HepG2 (cell line): ENCODE results near the gene SASH3. TPM values are rescaled to one million over a fixed set of nuclear protein-coding genes. Genes with fewer than 3 reads are reported as not detected.

ENCODE experiments used
- ATAC-seq: fragments of 200-7000 bp; cut with Tn5 transposase; 3 replicates; pipeline ENCODE4 v1.9.1; 2020; ENCODE audit warnings: mild to moderate bottlenecking, moderate library complexity
- BruUV-seq: library from RNA; stranded (reverse); fragments of 400-500 nt; replicated peaks from 2 replicates; lab custom pipeline; 2021; lab: Mats Ljungman, UMichigan
- CTCF ChIA-PET: fragments of 300-600 bp; formaldehyde crosslinking; extraction: SDS; loops from one replicate; lab custom pipeline; 2021; ENCODE audit warnings: low total read pairs, inconsistent platforms, low intra/inter-chr PET ratio; lab: Yijun Ruan, JAX
- POLR2A ChIA-PET: fragments of 350-600 bp; sonication (Branson Sonifier 250); formaldehyde crosslinking; loops from one replicate; lab custom pipeline; 2020; ENCODE audit warnings: antibody characterized with exemption, inconsistent platforms; lab: Yijun Ruan, JAX
- DNase-seq: peaks from one replicate; pipeline ENCODE4 v3.0.0-alpha.2; 2015; ENCODE audit warnings: low spot score
- FAIRE-seq: peaks from 3 replicates; lab custom pipeline; 2011; peaks lifted over from hg19 to GRCh38; lab: Jason Lieb, UNC
- H2AFZ ChIP-seq: one replicate; pipeline ENCODE4 v1.6.1; 2011; ENCODE audit warnings: low read length, inconsistent platforms
- H3K27ac ChIP-seq: fragments of 300-600 bp; 3 replicates; pipeline ENCODE4 v1.8.0; 2011; ENCODE audit warnings: mixed run types, mild to moderate bottlenecking, mixed read lengths, low read length, inconsistent platforms; ENCODE audit not compliant: insufficient read depth; ENCODE audit errors: extremely low read length
- H3K27me3 ChIP-seq, 2 experiments: fragments of 200-600 bp in 1 of 2; 2 replicates in 1 of 2; 3 replicates in 1 of 2; pipeline versions ENCODE4 v1.6.0 to v1.8.0; 2011; ENCODE audit warnings: low read length in 2 of 2, mild to moderate bottlenecking in 2 of 2, moderate library complexity in 2 of 2, inconsistent platforms in 1 of 2; ENCODE audit not compliant: insufficient read depth in 2 of 2, control insufficient read depth in 1 of 2
- H3K36me3 ChIP-seq, 2 experiments: fragments of 200-600 bp in 1 of 2; replicated peaks in 1 of 2; 2 replicates in 1 of 2; 3 replicates in 1 of 2; pipeline versions ENCODE4 v1.5.1 to v1.8.0; 2011; ENCODE audit warnings: low read length in 2 of 2, inconsistent platforms in 1 of 2; ENCODE audit not compliant: insufficient read depth in 2 of 2, control insufficient read depth in 1 of 2
- H3K4me1 ChIP-seq: 2 replicates; pipeline ENCODE4 v1.5.1; 2012; ENCODE audit warnings: low read length, inconsistent platforms; ENCODE audit not compliant: insufficient read depth
- H3K4me2 ChIP-seq: 2 replicates; pipeline ENCODE4 v1.6.0; 2011; ENCODE audit warnings: low read depth, low read length, inconsistent platforms
- H3K4me3 ChIP-seq, 3 experiments: fragments of 200-600 bp in 1 of 3; sonication (generic), shearing (Covaris generic) in 1 of 3; replicated peaks in 1 of 3; 2 replicates each; pipeline ENCODE4 v1.5.1; 2011 to 2016; ENCODE audit warnings: low read length in 3 of 3, inconsistent platforms in 2 of 3, low read depth in 2 of 3, mild to moderate bottlenecking in 2 of 3, control low read depth in 1 of 3, mixed read lengths in 1 of 3; ENCODE audit not compliant: insufficient read depth in 1 of 3
- H3K79me2 ChIP-seq: one replicate; pipeline ENCODE4 v1.6.1; 2011; ENCODE audit warnings: low read length, inconsistent platforms; ENCODE audit not compliant: insufficient read depth
- H3K9ac ChIP-seq: 2 replicates; pipeline ENCODE4 v1.6.0; 2011; ENCODE audit warnings: mild to moderate bottlenecking, low read depth, low read length, inconsistent platforms; ENCODE audit not compliant: insufficient read depth
- H3K9me3 ChIP-seq: 2 replicates; pipeline ENCODE4 v1.5.1; 2012; ENCODE audit warnings: mild to moderate bottlenecking, low read length
- H4K20me1 ChIP-seq: 2 replicates; pipeline ENCODE4 v1.6.0; 2011; ENCODE audit warnings: inconsistent platforms, mild to moderate bottlenecking, low read length, moderate library complexity; ENCODE audit not compliant: insufficient read depth
- ARID2 ChIP-seq: sonication (generic); formaldehyde crosslinking; IDR thresholded peaks from 2 replicates; pipeline ENCODE4 v1.8.1; 2022; ENCODE audit warnings: mild to moderate bottlenecking, missing genetic modification reagents, borderline replicate concordance
- FIP1L1 ChIP-seq: fragments of 200-400 bp; formaldehyde crosslinking; IDR thresholded peaks from 2 replicates; pipeline ENCODE4 v1.6.1; 2018; ENCODE audit warnings: low read depth, mild to moderate bottlenecking, low read length, moderate library complexity, borderline replicate concordance; ENCODE audit not compliant: insufficient read depth
- HNF4A ChIP-seq: sonication (generic); formaldehyde crosslinking; IDR thresholded peaks from 2 replicates; pipeline ENCODE4 v1.4.0; 2020; ENCODE audit warnings: missing genetic modification reagents
- HNF4G ChIP-seq, 2 experiments: sonication (generic) in 1 of 2; formaldehyde crosslinking in 1 of 2; IDR thresholded peaks; 2 replicates each; pipeline versions ENCODE4 v1.4.0 to v1.6.1; 2011 to 2020; ENCODE audit warnings: borderline replicate concordance in 2 of 2, low read depth in 2 of 2, mild to moderate bottlenecking in 2 of 2, low read length in 1 of 2, missing genetic modification reagents in 1 of 2, moderate library complexity in 1 of 2
- ISX ChIP-seq: sonication (generic); formaldehyde crosslinking; conservative IDR thresholded peaks from 2 replicates; pipeline ENCODE4 v1.5.0; 2020; ENCODE audit warnings: missing genetic modification reagents
- KLF13 ChIP-seq: sonication (generic); formaldehyde crosslinking; IDR thresholded peaks from 2 replicates; pipeline ENCODE4 v1.4.0; 2020; ENCODE audit warnings: mild to moderate bottlenecking, missing genetic modification reagents
- MEIS2 ChIP-seq: sonication (generic); formaldehyde crosslinking; IDR thresholded peaks from 2 replicates; pipeline ENCODE4 v1.9.0; 2021; ENCODE audit warnings: mild to moderate bottlenecking, missing genetic modification reagents
- MXI1 ChIP-seq: IDR thresholded peaks from 3 replicates; pipeline ENCODE4 v1.6.1; 2012; ENCODE audit warnings: low read depth, low read length, inconsistent platforms, borderline replicate concordance
- MYC ChIP-seq: sonication (generic); formaldehyde crosslinking; IDR thresholded peaks from 2 replicates; pipeline ENCODE4 v1.9.0; 2021; ENCODE audit warnings: missing genetic modification reagents, borderline replicate concordance
- NFKB2 ChIP-seq: sonication (generic); formaldehyde crosslinking; IDR thresholded peaks from 2 replicates; pipeline ENCODE4 v1.4.0; 2020; ENCODE audit warnings: missing genetic modification reagents, borderline replicate concordance
- ZBTB7B ChIP-seq: sonication (generic); formaldehyde crosslinking; IDR thresholded peaks from 2 replicates; pipeline ENCODE4 v1.4.0; 2020; ENCODE audit warnings: missing genetic modification reagents
- ZNF251 ChIP-seq: sonication (generic); formaldehyde crosslinking; IDR thresholded peaks from 2 replicates; pipeline ENCODE4 v1.9.0; 2021; ENCODE audit warnings: mild to moderate bottlenecking, missing genetic modification reagents
- ZNF496 ChIP-seq: sonication (generic); formaldehyde crosslinking; IDR thresholded peaks from 2 replicates; pipeline ENCODE4 v1.8.1; 2023; ENCODE audit warnings: mild to moderate bottlenecking, moderate library complexity, missing genetic modification reagents; ENCODE audit not compliant: insufficient replicate concordance
- ZNF570 ChIP-seq: sonication (generic); formaldehyde crosslinking; IDR thresholded peaks from 2 replicates; pipeline ENCODE4 v1.4.0; 2020; ENCODE audit warnings: mild to moderate bottlenecking, missing genetic modification reagents, borderline replicate concordance
- ZNF737 ChIP-seq: sonication (generic); formaldehyde crosslinking; IDR thresholded peaks from 2 replicates; pipeline ENCODE4 v1.5.0; 2020; ENCODE audit warnings: missing genetic modification reagents, mild to moderate bottlenecking, borderline replicate concordance
- ZNF878 ChIP-seq: sonication (generic); formaldehyde crosslinking; IDR thresholded peaks from 2 replicates; pipeline ENCODE4 v1.8.1; 2023; ENCODE audit warnings: mild to moderate bottlenecking, missing genetic modification reagents, moderate library complexity
- WGBS: methylation state at CpG from one replicate; pipeline ENCODE4 v1.1.6; 2017; ENCODE audit warnings: low lambda C conversion rate; 5-methylcytosine and 5-hydroxymethylcytosine counted together
- in situ Hi-C: cut with HindIII; loops from 2 replicates; pipeline ENCODE4 v1.10.0; 2017; ENCODE audit warnings: low pct_unique_long_range_greater_than_20kb; ENCODE audit not compliant: extremely low pct_ligation_motif_present
- intact Hi-C: fragments of 100-400 bp; cut with micrococcal nuclease; formaldehyde crosslinking; loops from one replicate; pipeline ENCODE4 v1.10.0; 2022; ENCODE audit not compliant: unreplicated experiment
- polyA plus RNA-seq, 8 experiments: library from polyadenylated mRNA; depleted of rRNA in 3 of 8; stranded (reverse) in 7 of 8; unstranded in 1 of 8; fragments of >200 nt; fragmentation: Illumina TruSeq in 4 of 8; extraction: Trizol in 4 of 8; gene quantifications; 2 replicates each; pipeline versions ENCODE4 v1.2.1 to v1.2.3, GENCODE V29; 2011 to 2016; ENCODE audit warnings: low read depth in 4 of 8, missing spikeins in 1 of 8, mixed read lengths in 1 of 8; ENCODE audit not compliant: insufficient read depth in 1 of 8
- total RNA-seq, 5 experiments: library from RNA; depleted of rRNA; stranded (reverse); fragments of >200 nt; fragmentation: Illumina TruSeq; extraction: Trizol; gene quantifications; 2 replicates each; pipeline ENCODE4 v1.2.3, GENCODE V29; 2016; ENCODE audit warnings: low read depth in 1 of 5
- TF ChIP-seq, protein P1 (sequence below): sonication (generic); formaldehyde crosslinking; IDR thresholded peaks from 2 replicates; pipeline ENCODE4 v1.5.0; 2020; ENCODE audit warnings: mild to moderate bottlenecking, missing genetic modification reagents, borderline replicate concordance
- TF ChIP-seq, protein P2 (sequence below): sonication (generic); formaldehyde crosslinking; IDR thresholded peaks from 2 replicates; pipeline ENCODE4 v1.5.0; 2020; ENCODE audit warnings: missing genetic modification reagents

The SASH3 gene
- total and polyA plus RNA-seq, 2 of the 13 experiments (the other 11 are each of a cell fraction or from before 2014, with no cell fraction given): 0.08 TPM; not detected in 1

DNA sequence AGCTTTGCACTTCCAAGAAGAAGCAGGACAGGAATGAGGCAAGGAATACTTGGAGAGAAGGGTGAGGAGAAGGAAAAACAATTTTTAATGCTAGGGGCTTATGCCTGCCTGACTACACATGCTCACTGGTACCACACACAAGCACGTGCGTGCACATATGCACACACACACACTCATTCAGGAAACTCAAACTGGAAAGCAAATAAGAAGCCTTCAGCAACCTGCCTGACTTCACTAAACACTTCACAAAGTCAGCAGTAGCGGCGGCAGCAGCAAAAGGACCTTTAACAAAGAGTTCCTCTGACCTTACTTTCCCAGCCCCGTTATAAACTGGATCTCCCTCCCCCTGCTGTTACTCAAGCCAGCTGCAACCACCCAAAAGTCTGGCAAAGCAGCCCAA is 60.6 kb downstream of the SASH3 start (continued):
- TF ChIP-seq ZNF251 (CRISPR knock-in tag): no peak
- TF ChIP-seq MXI1: peak; percentile 29; the same call in 1 of the 3 replicates
- TF ChIP-seq MYC: 0 out of 2 replicates have a peak, but pooled peaks have one; percentile 34
- no peak for TF ChIP-seq ZNF737

DNA sequence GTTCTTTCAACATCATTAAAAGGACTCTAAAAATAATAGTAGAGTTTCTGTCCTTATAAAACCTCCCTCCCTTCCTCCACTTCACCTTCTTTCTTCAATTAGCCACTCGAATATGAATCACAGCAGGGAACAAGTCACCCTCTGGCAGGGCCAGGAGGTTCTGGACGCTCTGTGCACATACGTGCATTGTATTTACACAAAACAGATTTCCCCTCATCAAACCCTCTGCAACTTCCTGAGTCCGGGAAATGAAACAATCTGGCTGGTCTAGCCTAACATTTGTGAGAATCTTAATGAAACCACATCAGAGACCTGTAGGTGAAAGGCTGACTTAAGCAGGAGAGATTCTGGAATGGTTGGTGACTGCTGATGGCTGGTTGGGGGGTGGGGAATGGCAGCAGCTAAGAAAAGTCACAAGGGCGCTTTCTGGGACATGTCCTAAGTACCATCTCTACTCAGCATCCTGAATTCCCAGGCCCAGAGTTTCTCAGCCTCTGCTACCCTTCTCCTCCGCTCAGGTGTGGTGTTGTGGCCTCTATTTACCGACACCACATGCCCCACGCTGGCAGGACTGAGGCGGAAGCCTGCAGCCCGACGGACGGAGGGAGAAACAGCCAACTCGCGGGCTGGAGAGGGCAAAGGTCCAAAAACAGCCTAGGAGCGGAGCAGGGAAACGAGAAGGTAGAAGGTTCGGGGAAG is 62.9 kb downstream of the SASH3 start:
- ChIA-PET CTCF (no interaction called here), POLR2A (no interaction called here)
- no peaks in the 10 kb centered on the region for H4K20me1 ChIP-seq
- no peak for FAIRE-seq
- H3K9ac ChIP-seq: peak overlapping the region; percentile 76
- no peak overlapping the region for H2AFZ ChIP-seq
- WGBS: 1% methylated on average over 12 of the region's 17 CpGs
- TSS peak; percentile 52 for BruUV-seq
- peak overlapping the region; percentile 83 for H3K4me2 ChIP-seq
- H3K27ac ChIP-seq: peak overlapping the region; percentile 73
- no peaks in the 10 kb centered on the region for H3K27me3 ChIP-seq
- in situ Hi-C loops (loop anchor here (10.0 kb wide), 1 partner anchor 62 kb away; the partner anchor contains the start of gene UTP14A), intact Hi-C loops (loop anchor here (10.0 kb wide), 1 partner anchor 62 kb away; the partner anchor contains the start of gene UTP14A)
- peaks cover 52% of the 10 kb centered on the region for H3K4me1 ChIP-seq
- peaks cover 41% of the 10 kb centered on the region for H3K79me2 ChIP-seq
- H3K9me3 ChIP-seq: no peaks in the 10 kb centered on the region
- DNase-seq: peak; percentile 21
- ATAC-seq: peak; percentile 55
- peaks cover 1 to 15% of the 10 kb centered on the region in 2 experiments; a peak in 1 of 5 replicates for H3K36me3 ChIP-seq
- H3K4me3 ChIP-seq: peak overlapping the region; percentile 65 to 81 (median 77)
- TF ChIP-seq ZBTB7B (CRISPR knock-in tag) (no peak), ZNF878 (no peak), FIP1L1 (no peak), ZNF496 (no peak), ZNF570 (CRISPR knock-in tag) (no peak), HNF4A (CRISPR knock-in tag) (peak; percentile 49), NFKB2 (CRISPR knock-in tag) (no peak), ISX (CRISPR knock-in tag) (no peak), HNF4G (IDR thresholded peaks at IDR 0.05; ENCODE audit: borderline replicate concordance, low read depth, low read length) (peak; percentile 50; the same call in 1 of the 2 replicates), HNF4G (CRISPR knock-in tag; IDR thresholded peaks at IDR 0.05; ENCODE audit: borderline replicate concordance, low read depth) (no peak), MEIS2 (CRISPR knock-in tag) (no peak), KLF13 (CRISPR knock-in tag) (no peak), ARID2 (CRISPR knock-in tag) (no peak)
- TF ChIP-seq, protein P1, sequence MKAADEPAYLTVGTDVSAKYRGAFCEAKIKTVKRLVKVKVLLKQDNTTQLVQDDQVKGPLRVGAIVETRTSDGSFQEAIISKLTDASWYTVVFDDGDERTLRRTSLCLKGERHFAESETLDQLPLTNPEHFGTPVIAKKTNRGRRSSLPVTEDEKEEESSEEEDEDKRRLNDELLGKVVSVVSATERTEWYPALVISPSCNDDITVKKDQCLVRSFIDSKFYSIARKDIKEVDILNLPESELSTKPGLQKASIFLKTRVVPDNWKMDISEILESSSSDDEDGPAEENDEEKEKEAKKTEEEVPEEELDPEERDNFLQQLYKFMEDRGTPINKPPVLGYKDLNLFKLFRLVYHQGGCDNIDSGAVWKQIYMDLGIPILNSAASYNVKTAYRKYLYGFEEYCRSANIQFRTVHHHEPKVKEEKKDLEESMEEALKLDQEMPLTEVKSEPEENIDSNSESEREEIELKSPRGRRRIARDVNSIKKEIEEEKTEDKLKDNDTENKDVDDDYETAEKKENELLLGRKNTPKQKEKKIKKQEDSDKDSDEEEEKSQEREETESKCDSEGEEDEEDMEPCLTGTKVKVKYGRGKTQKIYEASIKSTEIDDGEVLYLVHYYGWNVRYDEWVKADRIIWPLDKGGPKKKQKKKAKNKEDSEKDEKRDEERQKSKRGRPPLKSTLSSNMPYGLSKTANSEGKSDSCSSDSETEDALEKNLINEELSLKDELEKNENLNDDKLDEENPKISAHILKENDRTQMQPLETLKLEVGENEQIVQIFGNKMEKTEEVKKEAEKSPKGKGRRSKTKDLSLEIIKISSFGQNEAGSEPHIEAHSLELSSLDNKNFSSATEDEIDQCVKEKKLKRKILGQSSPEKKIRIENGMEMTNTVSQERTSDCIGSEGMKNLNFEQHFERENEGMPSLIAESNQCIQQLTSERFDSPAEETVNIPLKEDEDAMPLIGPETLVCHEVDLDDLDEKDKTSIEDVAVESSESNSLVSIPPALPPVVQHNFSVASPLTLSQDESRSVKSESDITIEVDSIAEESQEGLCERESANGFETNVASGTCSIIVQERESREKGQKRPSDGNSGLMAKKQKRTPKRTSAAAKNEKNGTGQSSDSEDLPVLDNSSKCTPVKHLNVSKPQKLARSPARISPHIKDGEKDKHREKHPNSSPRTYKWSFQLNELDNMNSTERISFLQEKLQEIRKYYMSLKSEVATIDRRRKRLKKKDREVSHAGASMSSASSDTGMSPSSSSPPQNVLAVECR (CRISPR knock-in tag): 0 out of 2 replicates have a peak, but pooled peaks have one; percentile 7
- TF ChIP-seq, protein P2, sequence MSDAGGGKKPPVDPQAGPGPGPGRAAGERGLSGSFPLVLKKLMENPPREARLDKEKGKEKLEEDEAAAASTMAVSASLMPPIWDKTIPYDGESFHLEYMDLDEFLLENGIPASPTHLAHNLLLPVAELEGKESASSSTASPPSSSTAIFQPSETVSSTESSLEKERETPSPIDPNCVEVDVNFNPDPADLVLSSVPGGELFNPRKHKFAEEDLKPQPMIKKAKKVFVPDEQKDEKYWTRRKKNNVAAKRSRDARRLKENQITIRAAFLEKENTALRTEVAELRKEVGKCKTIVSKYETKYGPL (CRISPR knock-in tag): no peak
